Neural cell (in vitro differentiated cells): ENCODE measurements around the gene URB1. TPM values are rescaled to one million over a fixed set of nuclear protein-coding genes. Genes with fewer than 3 reads are reported as not detected.

Source experiments
- H2AFZ ChIP-seq: fragments of 200-600, 300-800 bp; sonication (generic), shearing (Covaris generic); 2 replicates; pipeline ENCODE4 v1.6.0; 2014; ENCODE audit warnings: low read depth, mild to moderate bottlenecking, antibody characterized with exemption, low read length, moderate library complexity
- H3F3A ChIP-seq: fragments of 200-600 bp; shearing (Covaris generic); 2 replicates; pipeline ENCODE4 v1.6.1; 2016; ENCODE audit warnings: mild to moderate bottlenecking, moderate library complexity, mixed read lengths, antibody characterized with exemption, low read length; ENCODE audit not compliant: insufficient read depth, poor library complexity, severe bottlenecking
- H3K27ac ChIP-seq: fragments of 200-600, 300-800 bp; sonication (generic), shearing (Covaris generic); 2 replicates; pipeline ENCODE4 v1.5.1; 2014; ENCODE audit warnings: mild to moderate bottlenecking, low read length, moderate library complexity
- H3K27me3 ChIP-seq: fragments of 300-800, 200-600 bp; sonication (generic), shearing (Covaris generic); 2 replicates; pipeline ENCODE4 v1.6.0; 2014; ENCODE audit warnings: mild to moderate bottlenecking, low read depth, low read length, moderate library complexity; ENCODE audit not compliant: insufficient read depth
- H3K36me3 ChIP-seq: fragments of 300-800, 200-600 bp; sonication (generic), shearing (Covaris generic); 2 replicates; pipeline ENCODE4 v1.5.1; 2014; ENCODE audit warnings: mild to moderate bottlenecking, antibody characterized with exemption, low read length, moderate library complexity; ENCODE audit not compliant: insufficient read depth
- H3K4me2 ChIP-seq: fragments of 300-800, 200-600 bp; sonication (generic), shearing (Covaris generic); 2 replicates; pipeline ENCODE4 v1.6.0; 2014; ENCODE audit warnings: mild to moderate bottlenecking, low read length
- H3K4me3 ChIP-seq: fragments of 300-800, 200-600 bp; sonication (generic), shearing (Covaris generic); 2 replicates; pipeline ENCODE4 v1.5.1; 2014; ENCODE audit warnings: mild to moderate bottlenecking, low read length, moderate library complexity
- H3K79me2 ChIP-seq: fragments of 200-600 bp; shearing (Covaris generic); replicated peaks from 2 replicates; pipeline ENCODE4 v1.6.0; 2014; ENCODE audit warnings: mild to moderate bottlenecking, low read length, moderate library complexity; ENCODE audit not compliant: insufficient read depth
- H3K9ac ChIP-seq: fragments of 300-800, 200-600 bp; sonication (generic), shearing (Covaris generic); 2 replicates; pipeline ENCODE4 v1.6.1; 2016; ENCODE audit warnings: mild to moderate bottlenecking, low read length, mixed read lengths
- H3K9me2 ChIP-seq: fragments of 200-600 bp; shearing (Covaris generic); 2 replicates; pipeline ENCODE4 v1.6.1; 2016; ENCODE audit warnings: mild to moderate bottlenecking, low read length, mixed read lengths; ENCODE audit not compliant: insufficient read depth
- H3K9me3 ChIP-seq: fragments of 200-600, 300-800 bp; sonication (generic), shearing (Covaris generic); 2 replicates; pipeline ENCODE4 v1.6.1; 2016; ENCODE audit warnings: mild to moderate bottlenecking, mixed run types, low read length, moderate library complexity, mixed read lengths
- H4K20me1 ChIP-seq: fragments of 200-600 bp; shearing (Covaris generic); 2 replicates; pipeline ENCODE4 v1.6.1; 2016; ENCODE audit warnings: mild to moderate bottlenecking, mixed run types; ENCODE audit not compliant: insufficient read depth
- CTCF ChIP-seq: fragments of 450-650 bp; IDR thresholded peaks from 2 replicates; pipeline ENCODE4 v1.5.1; 2014; ENCODE audit warnings: antibody characterized with exemption, mild to moderate bottlenecking, moderate library complexity; ENCODE audit not compliant: poor library complexity, severe bottlenecking
- EP300 ChIP-seq: fragments of 450-650 bp; conservative IDR thresholded peaks from 2 replicates; pipeline ENCODE4 v1.6.1; 2014; ENCODE audit warnings: antibody characterized with exemption, mild to moderate bottlenecking, moderate library complexity; ENCODE audit not compliant: poor library complexity, severe bottlenecking
- EZH2 ChIP-seq: fragments of 200-600, 300-800 bp; shearing (Covaris generic), sonication (generic); IDR thresholded peaks from 2 replicates; pipeline ENCODE4 v1.6.1; 2014; ENCODE audit warnings: antibody characterized with exemption, low read length, borderline replicate concordance, mild to moderate bottlenecking; ENCODE audit not compliant: insufficient read depth, poor library complexity, severe bottlenecking
- MXI1 ChIP-seq: fragments of 450-650 bp; conservative IDR thresholded peaks from 2 replicates; pipeline ENCODE4 v1.6.1; 2014; ENCODE audit warnings: antibody characterized with exemption, mild to moderate bottlenecking; ENCODE audit not compliant: poor library complexity, severe bottlenecking
- POLR2AphosphoS5 ChIP-seq: IDR thresholded peaks from 2 replicates; pipeline ENCODE4 v1.6.1; 2012
- RAD21 ChIP-seq: fragments of 450-650 bp; conservative IDR thresholded peaks from 2 replicates; pipeline ENCODE4 v1.6.1; 2014; ENCODE audit warnings: antibody characterized with exemption, mild to moderate bottlenecking, moderate library complexity
- REST ChIP-seq: IDR thresholded peaks from 2 replicates; pipeline ENCODE4 v1.6.1; 2012; ENCODE audit warnings: borderline replicate concordance
- SMC3 ChIP-seq: fragments of 450-650 bp; conservative IDR thresholded peaks from 2 replicates; pipeline ENCODE4 v1.6.1; 2014; ENCODE audit warnings: antibody characterized with exemption, mild to moderate bottlenecking, moderate library complexity; ENCODE audit not compliant: poor library complexity
- TAF1 ChIP-seq: IDR thresholded peaks from 2 replicates; pipeline ENCODE4 v1.6.1; 2012; ENCODE audit warnings: low read depth
- polyA plus RNA-seq: library from polyadenylated mRNA; depleted of rRNA; stranded (reverse); fragments of >200 nt; gene quantifications from 2 replicates; pipeline ENCODE4 v1.2.3, GENCODE V29; 2014

The URB1 gene
- polyA plus RNA-seq, 1 donor from 2014 or later: 4.4 TPM

- TF ChIP-seq CTCF: no peak
- no peak for TF ChIP-seq REST
- TF ChIP-seq RAD21: no peak
- TF ChIP-seq EP300: no peak
- no peak for TF ChIP-seq MXI1
- TF ChIP-seq POLR2AphosphoS5: no peak
- no peak for TF ChIP-seq EZH2
- TF ChIP-seq TAF1: no peak
- TF ChIP-seq SMC3: no peak
- no peaks in the 10 kb centered on the region for H4K20me1 ChIP-seq
- H3K9me3 ChIP-seq: no peaks in the 10 kb centered on the region
- no peak overlapping the region for H3K9ac ChIP-seq
- H3K4me2 ChIP-seq: no peak overlapping the region
- H2AFZ ChIP-seq: no peak overlapping the region
- no peak overlapping the region for H3K27ac ChIP-seq
- no peaks in the 10 kb centered on the region for H3K9me2 ChIP-seq
- H3K27me3 ChIP-seq: peaks cover 47% of the 10 kb centered on the region
- no peak overlapping the region for H3K4me3 ChIP-seq
- H3K36me3 ChIP-seq: no peaks in the 10 kb centered on the region
- H3K79me2 ChIP-seq: no peaks in the 10 kb centered on the region
- H3F3A ChIP-seq: no peaks in the 10 kb centered on the region
Observed at GRCh38 chr21:32415451-32416398, 22.9 kb upstream of the URB1 start.

- Histone ChIP-seq H3F3A (no peaks in the 10 kb centered on the region), H3K79me2 (no peaks in the 10 kb centered on the region), H4K20me1 (no peaks in the 10 kb centered on the region), H3K9me3 (no peaks in the 10 kb centered on the region), H3K36me3 (no peaks in the 10 kb centered on the region), H3K27me3 (peaks cover 56% of the 10 kb centered on the region), H3K4me3 (no peak overlapping the region), H3K9ac (no peak overlapping the region), H2AFZ (no peak overlapping the region), H3K4me2 (no peak overlapping the region), H3K9me2 (no peaks in the 10 kb centered on the region), H3K27ac (no peak overlapping the region)
- TF ChIP-seq TAF1 (no peak), MXI1 (no peak), RAD21 (no peak), EP300 (no peak), REST (no peak)
Observed at GRCh38 chr21:32414579-32415358, 22.0 kb upstream of the URB1 start.
